Adrenal gland (tissue), 5 donors: ENCODE results near the gene TYR.

Experiments used
- CTCF ChIP-seq, 6 experiments: fragments of 450-650 bp in 4 of 6; fragments of 200-600 bp in 2 of 6; sonication (generic) in 1 of 6; IDR thresholded peaks; 1 replicate in 5 of 6; 2 replicates in 1 of 6; pipeline versions ENCODE4 v1.5.1 to v1.8.0; 2016 to 2021; ENCODE audit warnings: antibody characterized with exemption in 6 of 6, mild to moderate bottlenecking in 2 of 6, moderate library complexity in 1 of 6
- POLR2A ChIP-seq, 2 donors: fragments of 450-650 bp; IDR thresholded peaks; one replicate each; pipeline ENCODE4 v1.6.1; 2017; ENCODE audit warnings: antibody characterized with exemption in 2 of 2, mild to moderate bottlenecking in 2 of 2, moderate library complexity in 1 of 2
- donor health status: DM: no; HTN: no; CAD: no.

GRCh38 chr11:89279176-89279575, 101.5 kb downstream of the TYR start:
- TF ChIP-seq POLR2A (IDR thresholded peaks at IDR 0.05): no peak
- no peak for TF ChIP-seq CTCF (IDR thresholded peaks at IDR 0.05)
